Measurements from ENCODE around the gene EOLA1. TPM values are rescaled to one million over a fixed set of nuclear protein-coding genes. Genes with fewer than 3 reads are reported as not detected.
A peak's percentile ranks its signal among the peaks of the same experiment; 100 is the strongest.
"Not testable (repeated sequence)": the region's sequence is repeated elsewhere in the genome, so short reads cannot be mapped to it uniquely, and the experiment has no call there.

The EOLA1 gene
- total and polyA plus RNA-seq, 2 of the 4 experiments (the other 2 are of a cell fraction): 15.5 to 16.8 TPM

- H2BK15ac ChIP-seq (ENCODE audit: low read depth, low read length); H4K91ac ChIP-seq (ENCODE audit: insufficient read depth, low read depth, low read length); H3K23ac ChIP-seq (ENCODE audit: low read depth, low read length); H3K4me3 ChIP-seq (ENCODE audit: insufficient read depth, low read depth, low read length); H3K36me3 ChIP-seq (ENCODE audit: control insufficient read depth, insufficient read depth, low read length); H2BK20ac ChIP-seq (ENCODE audit: low read depth, low read length); in situ Hi-C loops (cut with MboI; ENCODE audit: low sequenced_read_pairs); H3K79me1 ChIP-seq (ENCODE audit: low read depth in 1 of 2, low read length in 2 of 2); CTCF ChIA-PET; BruUV-seq (replicated peaks); intact Hi-C loops (cut with micrococcal nuclease); H3K9me3 ChIP-seq (ENCODE audit: control insufficient read depth, insufficient read depth, low read length); H4K20me1 ChIP-seq (ENCODE audit: insufficient read depth, low read length); H2AFZ ChIP-seq (replicated peaks; ENCODE audit: low read length, poor library complexity); H3K56ac ChIP-seq (ENCODE audit: extremely low read depth, insufficient read depth, low read length); H3K4me2 ChIP-seq (ENCODE audit: low read depth, low read length); H3K4me1 ChIP-seq (ENCODE audit: control insufficient read depth, insufficient read depth, low read length); H3K27me3 ChIP-seq (ENCODE audit: control insufficient read depth, insufficient read depth, low read length); H3K9ac ChIP-seq (ENCODE audit: low read depth, low read length); H2AK9ac ChIP-seq (replicated peaks; ENCODE audit: low read depth, low read length, poor library complexity); H2AK5ac ChIP-seq (ENCODE audit: low read depth, low read length); H3K14ac ChIP-seq (replicated peaks; ENCODE audit: low read depth, low read length); H3K9me1 ChIP-seq (ENCODE audit: insufficient read depth, low read length); H2BK5ac ChIP-seq (ENCODE audit: low read depth, low read length, poor library complexity, severe bottlenecking); H2BK120ac ChIP-seq (ENCODE audit: low read depth, low read length); dilution Hi-C loops (cut with HindIII; ENCODE audit: low sequenced_read_pairs, unreplicated experiment); H3K4ac ChIP-seq (ENCODE audit: low read depth, low read length); POLR2A ChIA-PET (ENCODE audit: unreplicated experiment): not testable (repeated sequence)
- whole genome bisulfite sequencing, 2 experiments (ENCODE audit: extremely low coverage in 2 of 2, insufficient read length in 1 of 2): no CpG with 5 or more reads among the region's 10 CpGs
- ATAC-seq (ENCODE audit: low read depth) (peak; percentile 87), DNase-seq (peak; percentile 60)
- Histone ChIP-seq H3K18ac (ENCODE audit: low read depth, low read length) (peak overlapping the region; percentile 74; the same call in 1 of the 2 replicates), H4K8ac (ENCODE audit: low read depth in 2 of 2, low read length in 2 of 2) (0 out of 4 replicates have a peak overlapping the region, but pooled peaks of 1 of the 2 experiments have one; percentile 52), H4K5ac (ENCODE audit: low read depth, low read length) (peak overlapping the region; percentile 87; the same call in 1 of the 2 replicates), H3K27ac (ENCODE audit: insufficient read depth, low read length) (0 out of 2 replicates have a peak overlapping the region, but pooled peaks have one; percentile 25)
Observed at GRCh38 chrX:149525389-149525788, 15.4 kb upstream of the EOLA1 start.

- H3K27me3 ChIP-seq (ENCODE audit: control insufficient read depth, insufficient read depth, low read length); H3K56ac ChIP-seq (ENCODE audit: extremely low read depth, insufficient read depth, low read length); in situ Hi-C loops (cut with MboI; ENCODE audit: low sequenced_read_pairs); H3K4ac ChIP-seq (ENCODE audit: low read depth, low read length); intact Hi-C loops (cut with micrococcal nuclease); H3K14ac ChIP-seq (replicated peaks; ENCODE audit: low read depth, low read length); H3K9ac ChIP-seq (ENCODE audit: low read depth, low read length); DNase-seq; H2AFZ ChIP-seq (replicated peaks; ENCODE audit: low read length, poor library complexity); H3K4me1 ChIP-seq (ENCODE audit: control insufficient read depth, insufficient read depth, low read length); H3K27ac ChIP-seq (ENCODE audit: insufficient read depth, low read length); H3K36me3 ChIP-seq (ENCODE audit: control insufficient read depth, insufficient read depth, low read length); H2BK20ac ChIP-seq (ENCODE audit: low read depth, low read length); H3K4me2 ChIP-seq (ENCODE audit: low read depth, low read length); H2BK15ac ChIP-seq (ENCODE audit: low read depth, low read length); H2AK5ac ChIP-seq (ENCODE audit: low read depth, low read length); H4K20me1 ChIP-seq (ENCODE audit: insufficient read depth, low read length); H3K79me1 ChIP-seq (ENCODE audit: low read depth in 1 of 2, low read length in 2 of 2); H3K9me1 ChIP-seq (ENCODE audit: insufficient read depth, low read length); H3K23ac ChIP-seq (ENCODE audit: low read depth, low read length); BruUV-seq (replicated peaks); H4K91ac ChIP-seq (ENCODE audit: insufficient read depth, low read depth, low read length); H2AK9ac ChIP-seq (replicated peaks; ENCODE audit: low read depth, low read length, poor library complexity); CTCF ChIA-PET; H4K5ac ChIP-seq (ENCODE audit: low read depth, low read length); POLR2A ChIA-PET (ENCODE audit: unreplicated experiment); H2BK5ac ChIP-seq (ENCODE audit: low read depth, low read length, poor library complexity, severe bottlenecking); H2BK120ac ChIP-seq (ENCODE audit: low read depth, low read length); dilution Hi-C loops (cut with HindIII; ENCODE audit: low sequenced_read_pairs, unreplicated experiment); H3K18ac ChIP-seq (ENCODE audit: low read depth, low read length); H3K4me3 ChIP-seq (ENCODE audit: insufficient read depth, low read depth, low read length); H3K9me3 ChIP-seq (ENCODE audit: control insufficient read depth, insufficient read depth, low read length): not testable (repeated sequence)
- ATAC-seq (ENCODE audit: low read depth): peak; percentile 19
- no CpG with 5 or more reads among the region's 5 CpGs for WGBS, 2 experiments (ENCODE audit: extremely low coverage in 2 of 2, insufficient read length in 1 of 2)
- 0 out of 4 replicates have a peak overlapping the region, but pooled peaks of 1 of the 2 experiments have one; percentile 33 for H4K8ac ChIP-seq (ENCODE audit: low read depth in 2 of 2, low read length in 2 of 2)
Observed at GRCh38 chrX:149525903-149526302, 14.9 kb upstream of the EOLA1 start.
